Parathyroid adenoma (tissue), 2 donors: ENCODE data around the gene LMBR1.

Experiments
- H2AFZ ChIP-seq: fragments of 300-600 bp; sonication (generic); one replicate; pipeline ENCODE4 v1.7.0; 2017; ENCODE audit warnings: antibody characterized with exemption, mild to moderate bottlenecking
- H3K27ac ChIP-seq: fragments of 300-600 bp; sonication (generic); one replicate; pipeline ENCODE4 v1.7.0; 2017
- H3K27me3 ChIP-seq: fragments of 300-600 bp; sonication (generic); one replicate; pipeline ENCODE4 v1.7.0; 2017; ENCODE audit warnings: low read length; ENCODE audit not compliant: control insufficient read depth, insufficient read depth
- H3K36me3 ChIP-seq: fragments of 300-600 bp; sonication (generic); one replicate; pipeline ENCODE4 v1.7.0; 2017; ENCODE audit warnings: low read length; ENCODE audit not compliant: control insufficient read depth, insufficient read depth
- H3K4me1 ChIP-seq: fragments of 300-600 bp; sonication (generic); one replicate; pipeline ENCODE4 v1.7.0; 2017; ENCODE audit warnings: control low read depth
- H3K4me2 ChIP-seq: fragments of 300-600 bp; sonication (generic); one replicate; pipeline ENCODE4 v1.7.0; 2017; ENCODE audit warnings: low read length
- H3K4me3 ChIP-seq: fragments of 300-600 bp; sonication (generic); one replicate; pipeline ENCODE4 v1.7.0; 2017; ENCODE audit warnings: low read depth, low read length
- H3K79me2 ChIP-seq: fragments of 300-600 bp; sonication (generic); one replicate; pipeline ENCODE4 v1.7.0; 2017; ENCODE audit warnings: control low read depth
- H3K9ac ChIP-seq: fragments of 300-600 bp; sonication (generic); one replicate; pipeline ENCODE4 v1.7.0; 2017; ENCODE audit warnings: mild to moderate bottlenecking
- H3K9me3 ChIP-seq: fragments of 300-600 bp; sonication (generic); one replicate; pipeline ENCODE4 v1.7.0; 2017; ENCODE audit warnings: low read length; ENCODE audit not compliant: control insufficient read depth
- TF ChIP-seq, protein P1 (sequence below): fragments of 300-600 bp; sonication (generic); IDR thresholded peaks from one replicate; pipeline ENCODE4 v1.7.0; 2017; ENCODE audit warnings: antibody characterized with exemption, mild to moderate bottlenecking
- donor health status: primary hyperparathyroidism.

Gene LMBR1

DNA sequence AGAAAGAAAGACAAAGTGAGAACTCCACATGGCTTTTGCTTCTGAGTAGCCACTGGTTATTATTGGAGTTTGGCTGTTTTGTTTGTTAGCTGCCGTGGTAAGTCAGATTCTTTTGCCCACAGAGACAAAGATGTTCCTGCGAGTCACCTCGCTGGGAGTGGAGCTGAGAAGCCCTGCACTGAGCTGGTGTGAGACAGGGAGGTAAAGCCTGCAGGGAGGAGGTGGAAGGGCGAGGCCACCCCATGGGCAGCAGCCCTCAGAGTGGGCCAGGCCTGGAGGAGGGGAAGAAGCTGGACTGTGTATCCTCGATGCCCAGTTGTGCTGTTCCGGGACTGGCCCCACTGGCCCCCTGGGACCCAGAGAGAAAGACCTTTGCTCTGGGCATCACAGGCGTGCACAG, 42.3 kb upstream of the LMBR1 start:
- Histone ChIP-seq H3K36me3 (no peaks in the 10 kb centered on the region), H2AFZ (no peak overlapping the region), H3K4me1 (no peaks in the 10 kb centered on the region), H3K9ac (no peak overlapping the region), H3K9me3 (no peaks in the 10 kb centered on the region), H3K27ac (no peak overlapping the region), H3K27me3 (no peaks in the 10 kb centered on the region), H3K79me2 (no peaks in the 10 kb centered on the region), H3K4me2 (no peak overlapping the region), H3K4me3 (no peak overlapping the region)
- TF ChIP-seq, protein P1, sequence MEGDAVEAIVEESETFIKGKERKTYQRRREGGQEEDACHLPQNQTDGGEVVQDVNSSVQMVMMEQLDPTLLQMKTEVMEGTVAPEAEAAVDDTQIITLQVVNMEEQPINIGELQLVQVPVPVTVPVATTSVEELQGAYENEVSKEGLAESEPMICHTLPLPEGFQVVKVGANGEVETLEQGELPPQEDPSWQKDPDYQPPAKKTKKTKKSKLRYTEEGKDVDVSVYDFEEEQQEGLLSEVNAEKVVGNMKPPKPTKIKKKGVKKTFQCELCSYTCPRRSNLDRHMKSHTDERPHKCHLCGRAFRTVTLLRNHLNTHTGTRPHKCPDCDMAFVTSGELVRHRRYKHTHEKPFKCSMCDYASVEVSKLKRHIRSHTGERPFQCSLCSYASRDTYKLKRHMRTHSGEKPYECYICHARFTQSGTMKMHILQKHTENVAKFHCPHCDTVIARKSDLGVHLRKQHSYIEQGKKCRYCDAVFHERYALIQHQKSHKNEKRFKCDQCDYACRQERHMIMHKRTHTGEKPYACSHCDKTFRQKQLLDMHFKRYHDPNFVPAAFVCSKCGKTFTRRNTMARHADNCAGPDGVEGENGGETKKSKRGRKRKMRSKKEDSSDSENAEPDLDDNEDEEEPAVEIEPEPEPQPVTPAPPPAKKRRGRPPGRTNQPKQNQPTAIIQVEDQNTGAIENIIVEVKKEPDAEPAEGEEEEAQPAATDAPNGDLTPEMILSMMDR, result no peak

DNA sequence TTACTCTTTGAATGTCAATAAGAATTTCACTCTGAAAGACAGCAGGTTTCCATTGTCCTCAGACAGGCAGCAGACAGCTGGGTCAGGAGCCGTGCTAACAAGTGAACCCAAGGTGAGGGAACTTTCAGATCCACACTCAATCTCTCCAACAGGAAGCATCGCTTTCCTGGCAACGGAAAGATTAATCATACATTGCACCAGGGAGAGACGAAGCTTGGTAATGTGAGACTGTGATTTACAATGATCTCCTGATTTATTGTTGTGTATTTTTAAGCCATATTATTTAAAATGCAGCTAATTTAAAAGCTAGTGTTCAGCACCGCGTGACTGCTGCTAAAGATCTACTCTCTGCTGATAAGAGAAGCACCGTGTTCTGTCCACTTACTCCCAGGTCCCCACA, 39.0 kb upstream of the LMBR1 start:
- no peak overlapping the region for H3K4me3 ChIP-seq
- H3K36me3 ChIP-seq, result no peaks in the 10 kb centered on the region
- H3K27me3 ChIP-seq, result no peaks in the 10 kb centered on the region
- peak overlapping the region; percentile 25 for H2AFZ ChIP-seq
- TF ChIP-seq, protein P1, result no peak
- no peak overlapping the region for H3K27ac ChIP-seq
- no peak overlapping the region for H3K4me2 ChIP-seq
- no peaks in the 10 kb centered on the region for H3K79me2 ChIP-seq
- no peak overlapping the region for H3K9ac ChIP-seq
- H3K9me3 ChIP-seq, result no peaks in the 10 kb centered on the region
- H3K4me1 ChIP-seq, result peaks cover 9% of the 10 kb centered on the region

DNA sequence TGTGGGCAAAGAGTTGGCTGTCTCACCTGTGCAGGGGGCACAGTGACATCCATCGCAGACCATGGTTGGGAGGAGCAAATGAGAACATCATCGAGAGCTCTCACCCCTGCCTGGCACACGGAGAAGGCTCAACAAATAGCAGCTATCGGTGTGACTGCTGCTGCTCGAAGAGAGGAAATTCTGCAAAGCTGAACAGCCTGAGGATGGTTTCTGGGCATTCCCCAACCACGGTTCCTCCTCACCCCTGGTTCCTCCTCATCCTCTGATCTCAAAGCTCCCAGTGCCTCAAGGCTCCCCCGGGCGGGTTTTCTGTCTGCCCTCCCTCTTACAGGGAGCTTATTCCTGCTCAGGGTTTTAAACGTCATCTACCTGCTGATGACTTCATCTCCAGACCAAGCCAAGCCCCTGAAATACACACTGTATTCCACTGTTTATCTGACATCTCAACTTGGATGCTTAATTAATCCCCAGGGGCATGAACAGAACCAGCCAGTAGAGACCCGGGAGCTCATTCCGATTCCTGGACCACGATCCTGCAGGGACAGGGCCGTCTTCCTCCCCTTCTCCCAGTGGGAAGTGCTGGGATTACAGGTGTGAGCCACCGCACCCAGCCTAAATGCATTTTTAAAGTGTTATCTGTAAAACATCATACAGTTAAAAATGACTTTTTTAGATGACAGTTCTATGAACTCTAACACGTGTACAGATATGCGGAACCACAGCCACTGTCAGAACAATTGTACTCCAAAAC, 37.0 kb upstream of the LMBR1 start:
- Histone ChIP-seq H3K27me3 (no peaks in the 10 kb centered on the region), H3K9ac (no peak overlapping the region), H3K4me1 (peaks cover 9% of the 10 kb centered on the region), H3K79me2 (no peaks in the 10 kb centered on the region), H3K4me2 (no peak overlapping the region), H2AFZ (no peak overlapping the region), H3K4me3 (no peak overlapping the region), H3K27ac (no peak overlapping the region), H3K9me3 (no peaks in the 10 kb centered on the region), H3K36me3 (no peaks in the 10 kb centered on the region)
- TF ChIP-seq, protein P1, result no peak

DNA sequence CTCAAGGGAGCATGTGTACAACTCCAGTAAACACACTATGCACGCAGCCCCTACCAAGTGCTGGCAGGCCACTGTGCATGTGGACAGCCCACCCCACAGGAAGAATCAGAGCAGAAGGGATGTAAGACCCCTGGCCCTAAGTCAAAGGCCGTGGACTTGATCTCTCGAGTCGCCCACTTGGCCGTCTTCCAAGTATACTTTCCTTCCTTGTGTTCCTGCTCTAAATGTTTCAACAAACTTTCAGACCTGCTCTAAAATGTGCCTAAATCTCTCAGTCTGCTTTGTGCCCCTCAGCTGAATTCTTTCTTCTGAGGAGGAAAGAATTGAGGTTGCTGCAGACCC, 35.4 kb upstream of the LMBR1 start:
- peaks cover 9% of the 10 kb centered on the region for H3K4me1 ChIP-seq
- H3K27ac ChIP-seq, result no peak overlapping the region
- no peaks in the 10 kb centered on the region for H3K9me3 ChIP-seq
- TF ChIP-seq, protein P1, result no peak
- peak overlapping the region; percentile 29 for H3K4me2 ChIP-seq
- no peak overlapping the region for H3K9ac ChIP-seq
- H3K4me3 ChIP-seq, result no peak overlapping the region
- peak overlapping the region; percentile 52 for H2AFZ ChIP-seq
- H3K79me2 ChIP-seq, result no peaks in the 10 kb centered on the region
- H3K27me3 ChIP-seq, result no peaks in the 10 kb centered on the region
- H3K36me3 ChIP-seq, result no peaks in the 10 kb centered on the region
